Small intestine (tissue), 7 donors: ENCODE results near the gene NLRC5. TPM values are rescaled to one million over a fixed set of nuclear protein-coding genes. Genes with fewer than 3 reads are reported as not detected.

Source experiments
- DNase-seq, 2 donors: peaks; one replicate each; pipeline versions ENCODE4 v3.0.0 to v3.0.0-alpha.2; 2013
- FAIRE-seq: peaks from 2 replicates; lab custom pipeline; 2012; peaks lifted over from hg19 to GRCh38; lab: Jason Lieb, UNC
- H3K27ac ChIP-seq, 3 donors: one replicate each; pipeline ENCODE4 v1.5.1; 2013; ENCODE audit warnings: low read length in 2 of 3, mild to moderate bottlenecking in 2 of 3, control low read depth in 1 of 3, inconsistent platforms in 1 of 3, low read depth in 1 of 3, moderate library complexity in 1 of 3
- H3K27me3 ChIP-seq, 3 donors: one replicate each; pipeline ENCODE4 v1.6.1; 2013; ENCODE audit warnings: low read length in 3 of 3, inconsistent platforms in 1 of 3; ENCODE audit not compliant: control insufficient read depth in 3 of 3, insufficient read depth in 3 of 3
- H3K36me3 ChIP-seq, 3 donors: one replicate each; pipeline ENCODE4 v1.6.1; 2013; ENCODE audit warnings: low read length in 3 of 3, inconsistent platforms in 1 of 3, low read depth in 1 of 3, mild to moderate bottlenecking in 1 of 3, moderate library complexity in 1 of 3; ENCODE audit not compliant: control insufficient read depth in 3 of 3, insufficient read depth in 2 of 3
- H3K4me1 ChIP-seq, 3 donors: one replicate each; pipeline ENCODE4 v1.6.1; 2013; ENCODE audit warnings: low read length in 2 of 3, inconsistent platforms in 1 of 3, low read depth in 1 of 3, mild to moderate bottlenecking in 1 of 3, moderate library complexity in 1 of 3; ENCODE audit not compliant: control insufficient read depth in 3 of 3, insufficient read depth in 2 of 3
- H3K4me3 ChIP-seq, 3 donors: one replicate each; pipeline ENCODE4 v1.5.1; 2013; ENCODE audit warnings: low read length in 3 of 3, control low read depth in 1 of 3, inconsistent platforms in 1 of 3, low read depth in 1 of 3, mild to moderate bottlenecking in 1 of 3, moderate library complexity in 1 of 3
- H3K9me3 ChIP-seq, 2 donors: one replicate each; pipeline ENCODE4 v1.6.1; 2013; ENCODE audit warnings: low read depth in 1 of 2, low read length in 1 of 2; ENCODE audit not compliant: control insufficient read depth in 2 of 2, insufficient read depth in 1 of 2
- WGBS, 3 donors: extraction: QIAGEN DNeasy Blood & Tissue Kit; methylation state at CpG; one replicate each; pipeline ENCODE4 v1.1.7; 2013; 5-methylcytosine and 5-hydroxymethylcytosine counted together
- polyA plus RNA-seq, 4 donors: library from polyadenylated mRNA; stranded (reverse) in 3 of 4; unstranded in 1 of 4; fragments of 200-250 nt in 3 of 4; fragments of 120-200 nt in 1 of 4; gene quantifications; one replicate each; pipeline versions ENCODE4 v1.2.1 to v1.2.3, GENCODE V29; 2013
- donor health status: healthy with polysubstance abuse.
- donor health status: control.
- donor health status: control.
- donor health status: Bipolar disorder and iron deficiency.
- donor health status: healthy.

NLRC5 gene
- polyA plus RNA-seq, 4 donors = 6.3 to 29.2 (median 16.7) TPM

GRCh38 chr16:57091975-57092785 lies 102.8 kb downstream of the NLRC5 start, which contains the start of gene CPNE2:
TSS of gene CPNE2 (plus strand) at chr16:57092583. CDS start at chr16:57110743, 18,160 bp downstream.
- Histone ChIP-seq H3K27me3 (peaks cover 0 to 2% (median 0%) of the 10 kb centered on the region in 3 donors), H3K4me1 (peaks cover 4 to 20% (median 4%) of the 10 kb centered on the region in 3 donors), H3K36me3 (peaks cover 0 to 10% (median 0%) of the 10 kb centered on the region in 3 donors), H3K27ac (peak within 1 kb of the TSS in 1 of 3 donors; percentile 62), H3K9me3 (peaks cover 0 to 5% of the 10 kb centered on the region in 2 donors), H3K4me3 (peak within 1 kb of the TSS; percentile 53 to 74 (median 72))
- WGBS, 3 donors = 0 to 2% (median 1%) methylated on average over 35 to 100 of the region's 100 CpGs
- DNase-seq (peak; percentile 18 to 83), FAIRE-seq (no peak)

- Histone ChIP-seq H3K4me3 (peak overlapping the region; percentile 45 to 74 (median 72)), H3K27ac (peak overlapping the region in 1 of 3 donors; percentile 47), H3K4me1 (peaks cover 4 to 20% (median 4%) of the 10 kb centered on the region in 3 donors), H3K36me3 (peaks cover 0 to 10% (median 0%) of the 10 kb centered on the region in 3 donors), H3K27me3 (peaks cover 0 to 2% (median 0%) of the 10 kb centered on the region in 3 donors), H3K9me3 (peaks cover 0 to 5% of the 10 kb centered on the region in 2 donors)
- DNase-seq = peak; percentile 29 to 73
- FAIRE-seq = no peak
- 0 to 1% (median 0%) methylated on average over 25 to 53 of the region's 53 CpGs for WGBS, 3 donors
These were observed 103.5 kb downstream of the NLRC5 start for GRCh38 chr16:57092786-57093411.

GRCh38 chr16:57093666-57094564 lies 104.6 kb downstream of the NLRC5 start:
- peak overlapping the region in 2 of 3 donors; percentile 45 to 74 for H3K4me3 ChIP-seq
- DNase-seq = peak; percentile 30 to 43
- H3K4me1 ChIP-seq = peaks cover 4 to 20% (median 4%) of the 10 kb centered on the region in 3 donors
- peaks cover 0 to 10% (median 0%) of the 10 kb centered on the region in 3 donors for H3K36me3 ChIP-seq
- no peak overlapping the region for H3K27ac ChIP-seq
- peaks cover 0 to 5% of the 10 kb centered on the region in 2 donors for H3K9me3 ChIP-seq
- H3K27me3 ChIP-seq = peaks cover 0 to 2% (median 0%) of the 10 kb centered on the region in 3 donors
- no peak for FAIRE-seq
- 60 to 66% (median 66%) methylated on average over 18 of the region's 18 CpGs for WGBS, 3 donors

GRCh38 chr16:57094911-57095310 lies 105.6 kb downstream of the NLRC5 start:
- Histone ChIP-seq H3K4me3 (no peak overlapping the region), H3K36me3 (peaks cover 0 to 10% (median 0%) of the 10 kb centered on the region in 3 donors), H3K9me3 (peaks cover 0 to 5% of the 10 kb centered on the region in 2 donors), H3K27ac (no peak overlapping the region), H3K27me3 (peaks cover 0 to 2% (median 0%) of the 10 kb centered on the region in 3 donors), H3K4me1 (peaks cover 4 to 20% (median 4%) of the 10 kb centered on the region in 3 donors)
- 74 to 87% (median 84%) methylated on average over 5 of the region's 5 CpGs for WGBS, 3 donors
- FAIRE-seq = no peak
- no peak for DNase-seq

- Histone ChIP-seq H3K9me3 (peaks cover 0 to under 1% of the 10 kb centered on the region in 2 donors), H3K4me3 (no peak overlapping the region), H3K27ac (no peak overlapping the region), H3K36me3 (peaks cover 0 to 10% (median 0%) of the 10 kb centered on the region in 3 donors), H3K4me1 (peaks cover 2 to 19% (median 4%) of the 10 kb centered on the region in 3 donors), H3K27me3 (peaks cover 0 to 2% (median 0%) of the 10 kb centered on the region in 3 donors)
- FAIRE-seq = no peak
- WGBS, 3 donors = 90 to 96% (median 92%) methylated on average over 3 of the region's 3 CpGs
- no peak for DNase-seq
These were observed 106.8 kb downstream of the NLRC5 start for GRCh38 chr16:57096192-57096591.

- peaks cover 0 to 10% (median 0%) of the 10 kb centered on the region in 3 donors for H3K36me3 ChIP-seq
- peaks cover 0 to 2% (median 0%) of the 10 kb centered on the region in 3 donors for H3K27me3 ChIP-seq
- H3K27ac ChIP-seq = no peak overlapping the region
- no peak overlapping the region for H3K4me3 ChIP-seq
- DNase-seq (no peak), FAIRE-seq (no peak)
- WGBS, 3 donors = 96 to 100% (median 97%) methylated on average over 2 of the region's 2 CpGs
- peaks cover 0 to 13% (median 4%) of the 10 kb centered on the region in 3 donors for H3K4me1 ChIP-seq
- H3K9me3 ChIP-seq = no peaks in the 10 kb centered on the region
These were observed 107.4 kb downstream of the NLRC5 start for GRCh38 chr16:57096793-57097192.

GRCh38 chr16:57098188-57098841 lies 109.0 kb downstream of the NLRC5 start:
- no peak overlapping the region for H3K4me3 ChIP-seq
- no peak overlapping the region for H3K27ac ChIP-seq
- H3K9me3 ChIP-seq = no peaks in the 10 kb centered on the region
- 80 to 86% (median 83%) methylated on average over 14 of the region's 14 CpGs for WGBS, 3 donors
- peaks cover 0 to 12% (median 0%) of the 10 kb centered on the region in 3 donors for H3K36me3 ChIP-seq
- FAIRE-seq (no peak), DNase-seq (no peak)
- peaks cover 0 to 8% (median 1%) of the 10 kb centered on the region in 3 donors for H3K4me1 ChIP-seq
- peaks cover 0 to 2% (median 0%) of the 10 kb centered on the region in 3 donors for H3K27me3 ChIP-seq
